ENCODE results near the gene DENND11. TPM values are rescaled to one million over a fixed set of nuclear protein-coding genes. Genes with fewer than 3 reads are reported as not detected.
A peak's percentile ranks its signal among the peaks of the same experiment; 100 is the strongest.

Gene DENND11
- total RNA-seq, 1 donor from 2014 or later: 19.2 TPM

DNA sequence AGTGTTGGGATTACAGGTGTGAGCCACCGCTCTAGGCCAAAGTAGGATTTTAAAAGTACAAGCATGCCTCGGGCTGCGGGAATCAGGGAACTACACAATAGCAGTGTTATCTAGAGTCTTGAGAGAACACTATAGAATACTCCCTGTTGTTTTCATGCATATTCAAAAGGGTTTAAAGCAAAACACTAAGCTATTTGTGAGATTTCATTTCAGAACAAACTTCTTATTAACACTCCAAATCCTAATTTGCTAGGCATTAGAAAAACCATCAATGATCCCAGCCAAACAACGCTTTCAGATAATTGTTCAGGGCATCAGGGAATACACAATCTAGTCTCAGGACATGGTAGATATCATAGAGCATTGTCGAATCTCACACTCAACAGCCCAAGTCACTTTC lies 13.9 kb downstream of the DENND11 start:
- DNase-seq (ENCODE audit: low read depth) (no peak), FAIRE-seq (no peak)
- TF ChIP-seq, protein P1, sequence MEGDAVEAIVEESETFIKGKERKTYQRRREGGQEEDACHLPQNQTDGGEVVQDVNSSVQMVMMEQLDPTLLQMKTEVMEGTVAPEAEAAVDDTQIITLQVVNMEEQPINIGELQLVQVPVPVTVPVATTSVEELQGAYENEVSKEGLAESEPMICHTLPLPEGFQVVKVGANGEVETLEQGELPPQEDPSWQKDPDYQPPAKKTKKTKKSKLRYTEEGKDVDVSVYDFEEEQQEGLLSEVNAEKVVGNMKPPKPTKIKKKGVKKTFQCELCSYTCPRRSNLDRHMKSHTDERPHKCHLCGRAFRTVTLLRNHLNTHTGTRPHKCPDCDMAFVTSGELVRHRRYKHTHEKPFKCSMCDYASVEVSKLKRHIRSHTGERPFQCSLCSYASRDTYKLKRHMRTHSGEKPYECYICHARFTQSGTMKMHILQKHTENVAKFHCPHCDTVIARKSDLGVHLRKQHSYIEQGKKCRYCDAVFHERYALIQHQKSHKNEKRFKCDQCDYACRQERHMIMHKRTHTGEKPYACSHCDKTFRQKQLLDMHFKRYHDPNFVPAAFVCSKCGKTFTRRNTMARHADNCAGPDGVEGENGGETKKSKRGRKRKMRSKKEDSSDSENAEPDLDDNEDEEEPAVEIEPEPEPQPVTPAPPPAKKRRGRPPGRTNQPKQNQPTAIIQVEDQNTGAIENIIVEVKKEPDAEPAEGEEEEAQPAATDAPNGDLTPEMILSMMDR (IDR thresholded peaks at IDR 0.05; ENCODE audit: insufficient read depth, low read length, severe bottlenecking): no peak
- H3K36me3 ChIP-seq (ENCODE audit: control insufficient read depth, insufficient read depth, low read length): peaks cover 5% of the 10 kb centered on the region
- H3K27me3 ChIP-seq (ENCODE audit: control insufficient read depth, insufficient read depth, low read length): no peaks in the 10 kb centered on the region
- H3K4me3 ChIP-seq (ENCODE audit: low read depth, low read length): no peak overlapping the region

GRCh38 chr7:141686670-141687069 lies 15.3 kb downstream of the DENND11 start:
- Histone ChIP-seq H3K27me3 (ENCODE audit: control insufficient read depth, insufficient read depth, low read length) (no peaks in the 10 kb centered on the region), H3K36me3 (ENCODE audit: control insufficient read depth, insufficient read depth, low read length) (peaks cover 7% of the 10 kb centered on the region), H3K4me3 (ENCODE audit: low read depth, low read length) (no peak overlapping the region)
- FAIRE-seq (no peak), DNase-seq (ENCODE audit: low read depth) (no peak)
- TF ChIP-seq, protein P1 (IDR thresholded peaks at IDR 0.05; ENCODE audit: insufficient read depth, low read length, severe bottlenecking): no peak

DNA sequence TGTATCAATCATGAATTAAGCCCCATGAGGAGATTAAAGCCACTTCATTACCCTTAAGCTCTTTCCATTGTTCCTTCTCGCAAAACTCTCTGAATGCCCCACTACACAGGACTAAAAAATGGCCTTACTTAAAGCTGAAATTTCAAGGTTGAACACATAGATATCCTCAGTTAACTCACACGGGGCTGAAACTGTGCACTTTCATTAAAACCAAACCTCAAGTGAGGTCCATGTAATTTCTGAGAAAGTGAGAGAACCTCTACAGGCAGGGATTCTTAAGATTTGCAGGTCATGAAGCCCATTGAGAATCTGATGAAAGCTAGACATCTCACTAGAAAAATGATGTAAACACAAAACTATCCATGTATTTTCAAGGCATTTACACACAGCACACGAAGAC lies 15.9 kb downstream of the DENND11 start:
- Histone ChIP-seq H3K36me3 (ENCODE audit: control insufficient read depth, insufficient read depth, low read length) (peaks cover 7% of the 10 kb centered on the region), H3K27me3 (ENCODE audit: control insufficient read depth, insufficient read depth, low read length) (no peaks in the 10 kb centered on the region), H3K4me3 (ENCODE audit: low read depth, low read length) (no peak overlapping the region)
- TF ChIP-seq, protein P1 (IDR thresholded peaks at IDR 0.05; ENCODE audit: insufficient read depth, low read length, severe bottlenecking): no peak
- FAIRE-seq (no peak), DNase-seq (ENCODE audit: low read depth) (no peak)

DNA sequence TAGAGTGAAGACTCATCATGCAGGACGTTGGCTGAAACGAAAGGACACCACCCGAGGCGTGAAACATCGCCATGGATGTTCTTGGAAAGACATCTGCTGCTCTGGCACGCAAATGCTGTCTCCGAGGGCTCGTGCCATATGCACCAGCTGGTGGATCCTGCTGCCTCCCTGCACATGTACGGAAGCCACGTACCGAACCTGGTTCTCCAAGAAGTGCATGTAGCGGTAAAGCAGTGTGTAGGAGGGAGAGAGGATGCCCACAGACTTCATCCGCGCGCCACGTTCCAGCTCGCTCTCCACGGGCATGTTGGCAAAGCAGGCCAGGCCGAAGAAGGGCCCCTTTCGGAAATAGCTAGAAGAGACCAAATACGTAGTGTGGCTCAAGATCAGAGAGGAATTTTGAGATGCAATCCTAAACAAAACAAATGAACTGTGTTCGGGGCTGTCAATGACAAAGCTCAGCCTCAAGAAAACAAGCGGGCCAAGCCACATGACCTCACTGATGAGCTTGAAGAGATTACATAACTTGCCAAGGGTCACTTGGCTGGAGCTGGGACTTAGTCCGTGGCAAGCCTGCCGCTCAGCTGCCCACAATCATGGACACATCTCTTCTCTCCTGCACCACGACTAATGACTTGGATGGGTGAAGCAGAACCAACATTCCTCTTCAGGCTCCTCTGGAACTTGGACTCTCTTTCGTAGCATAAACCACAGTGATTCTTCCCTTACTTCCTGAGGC lies 16.5 kb downstream of the DENND11 start:
- H3K36me3 ChIP-seq (ENCODE audit: control insufficient read depth, insufficient read depth, low read length): peaks cover 7% of the 10 kb centered on the region
- FAIRE-seq: no peak
- no peaks in the 10 kb centered on the region for H3K27me3 ChIP-seq (ENCODE audit: control insufficient read depth, insufficient read depth, low read length)
- no peak overlapping the region for H3K4me3 ChIP-seq (ENCODE audit: low read depth, low read length)
- TF ChIP-seq, protein P1 (IDR thresholded peaks at IDR 0.05; ENCODE audit: insufficient read depth, low read length, severe bottlenecking): no peak
- no peak for DNase-seq (ENCODE audit: low read depth)

GRCh38 chr7:141679014-141679413 lies 23.0 kb downstream of the DENND11 start:
- DNase-seq (ENCODE audit: low read depth): no peak
- Histone ChIP-seq H3K27me3 (ENCODE audit: control insufficient read depth, insufficient read depth, low read length) (no peaks in the 10 kb centered on the region), H3K36me3 (ENCODE audit: control insufficient read depth, insufficient read depth, low read length) (peaks cover 3% of the 10 kb centered on the region), H3K4me3 (ENCODE audit: low read depth, low read length) (no peak overlapping the region)
- TF ChIP-seq, protein P1 (IDR thresholded peaks at IDR 0.05; ENCODE audit: insufficient read depth, low read length, severe bottlenecking): no peak
- FAIRE-seq: no peak

DNA sequence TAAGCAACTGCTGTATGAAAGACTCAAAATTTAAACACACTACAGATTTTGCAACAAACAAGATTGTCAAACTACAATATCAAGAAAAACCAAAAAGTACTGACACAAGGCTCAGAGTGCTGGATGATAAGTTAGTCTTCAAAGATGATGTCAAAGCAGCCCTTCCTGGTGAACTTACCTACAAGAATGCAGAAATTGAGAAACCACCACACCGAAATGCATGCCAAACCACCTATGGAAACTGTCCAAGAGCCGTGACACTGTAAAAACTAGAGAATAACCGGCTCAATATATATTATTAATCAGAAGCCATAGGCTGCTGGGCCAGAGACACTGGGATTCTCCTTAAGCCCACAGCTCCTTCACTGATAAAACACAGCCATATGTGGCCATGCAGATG lies 25.3 kb downstream of the DENND11 start:
- DNase-seq (ENCODE audit: low read depth): peak; percentile 86
- Histone ChIP-seq H3K36me3 (ENCODE audit: control insufficient read depth, insufficient read depth, low read length) (no peaks in the 10 kb centered on the region), H3K4me3 (ENCODE audit: low read depth, low read length) (no peak overlapping the region), H3K27me3 (ENCODE audit: control insufficient read depth, insufficient read depth, low read length) (no peaks in the 10 kb centered on the region)
- no peak for FAIRE-seq
- TF ChIP-seq, protein P1 (IDR thresholded peaks at IDR 0.05; ENCODE audit: insufficient read depth, low read length, severe bottlenecking): no peak

Measured in bronchial epithelial cell (primary cell).